Stomach (tissue), 9 donors: ENCODE measurements around the gene CMTM2. TPM values are rescaled to one million over a fixed set of nuclear protein-coding genes. Genes with fewer than 3 reads are reported as not detected.

Experiments used
- DNase-seq, 2 donors: peaks; one replicate each; pipeline versions ENCODE4 v3.0.0 to v3.0.0-alpha.2; 2013 to 2019
- H3K27ac ChIP-seq, 5 donors: fragments of 200-600 bp in 4 of 5; sonication (generic) in 4 of 5; one replicate each; pipeline ENCODE4 v1.5.1; 2013 to 2019; ENCODE audit warnings: mild to moderate bottlenecking in 1 of 5, moderate library complexity in 1 of 5
- H3K27me3 ChIP-seq, 3 donors: fragments of 200-600 bp; sonication (generic); one replicate each; pipeline ENCODE4 v1.5.1; 2017 to 2019; ENCODE audit warnings: mixed run types in 1 of 3
- H3K36me3 ChIP-seq, 4 donors: fragments of 200-600 bp; sonication (generic); 1 replicate in 3 of 4; 2 replicates in 1 of 4; pipeline ENCODE4 v1.5.1; 2016 to 2019
- H3K4me1 ChIP-seq, 4 donors: fragments of 200-600 bp; sonication (generic); one replicate each; pipeline ENCODE4 v1.5.1; 2016 to 2019
- H3K4me3 ChIP-seq, 4 donors: fragments of 200-600 bp; sonication (generic) in 3 of 4; one replicate each; pipeline ENCODE4 v1.5.1; 2016 to 2019; ENCODE audit warnings: mild to moderate bottlenecking in 1 of 4
- H3K9me3 ChIP-seq, 4 donors: fragments of 200-600 bp; sonication (generic); one replicate each; pipeline ENCODE4 v1.5.1; 2016 to 2019
- CTCF ChIP-seq, 7 experiments: fragments of 450-650 bp in 4 of 7; fragments of 200-600 bp in 3 of 7; sonication (generic) in 3 of 7; IDR thresholded peaks; one replicate each; pipeline ENCODE4 v1.5.1; 2016 to 2019; ENCODE audit warnings: antibody characterized with exemption in 7 of 7, control low read depth in 2 of 7, mild to moderate bottlenecking in 1 of 7
- EP300 ChIP-seq: sonication (generic); formaldehyde crosslinking; IDR thresholded peaks from one replicate; pipeline ENCODE4 v1.6.1; 2017; ENCODE audit warnings: antibody characterized with exemption
- POLR2A ChIP-seq, 4 donors: fragments of 450-650 bp; IDR thresholded peaks; one replicate each; pipeline ENCODE4 v1.6.1; 2016; ENCODE audit warnings: antibody characterized with exemption in 4 of 4, control low read depth in 2 of 4, mild to moderate bottlenecking in 1 of 4, moderate library complexity in 1 of 4
- POLR2AphosphoS5 ChIP-seq, 3 donors: sonication (generic); formaldehyde crosslinking; IDR thresholded peaks; one replicate each; pipeline ENCODE4 v1.6.1; 2016; ENCODE audit warnings: antibody characterized with exemption in 3 of 3
- WGBS, 5 donors: extraction: QIAGEN DNeasy Blood & Tissue Kit in 3 of 5; methylation state at CpG; one replicate each; pipeline versions ENCODE4 v1.1.5 to v1.1.7; 2013 to 2018; 5-methylcytosine and 5-hydroxymethylcytosine counted together
- intact Hi-C: fragments of 100-400 bp; cut with DNase I; formaldehyde crosslinking; loops from one replicate; pipeline ENCODE4 v1.15.1; 2023; ENCODE audit warnings: low total_unique reads
- polyA plus RNA-seq, 3 donors: library from polyadenylated mRNA; stranded (reverse); fragments of 200-250 nt; gene quantifications; one replicate each; pipeline ENCODE4 v1.2.3, GENCODE V29; 2013
- total RNA-seq, 5 donors: library from RNA; depleted of rRNA; stranded (reverse); fragments of >200 nt; gene quantifications; one replicate each; pipeline versions ENCODE4 v1.1.0 to v1.2.3, GENCODE V29; 2014 to 2016
- donor health status: healthy with polysubstance abuse.
- donor health status: Bipolar disorder and iron deficiency.
- donor health status: healthy.

Gene CMTM2
- total and polyA plus RNA-seq, 8 donors: 0.48 to 0.50 TPM; not detected in 6

- DNase-seq: peak; percentile 40 to 84
- H3K4me3 ChIP-seq: peak overlapping the region; percentile 58 to 76 (median 67)
- H3K27me3 ChIP-seq: peaks cover 0 to 20% (median 7%) of the 10 kb centered on the region in 3 donors
- TF ChIP-seq CTCF (IDR thresholded peaks at IDR 0.05) (peak in 1 of 7 experiments; percentile 1), POLR2AphosphoS5 (IDR thresholded peaks at IDR 0.05) (no peak)
- intact Hi-C loops: no loop called here
- peaks cover 32 to 60% (median 50%) of the 10 kb centered on the region in 4 donors for H3K4me1 ChIP-seq
- H3K9me3 ChIP-seq: no peaks in the 10 kb centered on the region
- H3K36me3 ChIP-seq: peaks cover 10 to 16% (median 13%) of the 10 kb centered on the region in 4 donors
- H3K27ac ChIP-seq: peak overlapping the region; percentile 76 to 92 (median 85)
- 7 to 16% (median 9%) methylated on average over 18 to 61 of the region's 61 CpGs for WGBS, 5 donors
Measured at GRCh38 chr16:66605177-66605978, 26.1 kb downstream of the CMTM2 start.

- intact Hi-C loops: no loop called here
- Histone ChIP-seq H3K27me3 (peaks cover 0 to 20% (median 7%) of the 10 kb centered on the region in 3 donors), H3K36me3 (peaks cover 16 to 24% (median 21%) of the 10 kb centered on the region in 4 donors), H3K4me1 (peaks cover 32 to 60% (median 50%) of the 10 kb centered on the region in 4 donors), H3K9me3 (no peaks in the 10 kb centered on the region), H3K4me3 (peak overlapping the region; percentile 58 to 76 (median 67)), H3K27ac (peak overlapping the region in 4 of 5 donors; percentile 81 to 92 (median 86))
- no peak for DNase-seq
- WGBS, 5 donors: 61 to 71% (median 70%) methylated on average over 7 to 10 of the region's 10 CpGs
- TF ChIP-seq POLR2AphosphoS5 (IDR thresholded peaks at IDR 0.05) (no peak), POLR2A (IDR thresholded peaks at IDR 0.05) (no peak), CTCF (IDR thresholded peaks at IDR 0.05) (no peak), EP300 (no peak)
Measured at GRCh38 chr16:66605979-66606751, 26.9 kb downstream of the CMTM2 start.

GRCh38 chr16:66608241-66609138, 29.2 kb downstream of the CMTM2 start:
- Histone ChIP-seq H3K27ac (peak overlapping the region in 4 of 5 donors; percentile 1 to 43 (median 22)), H3K36me3 (peaks cover 35 to 47% (median 45%) of the 10 kb centered on the region in 4 donors)
- WGBS, 5 donors: 27 to 37% (median 34%) methylated on average over 17 of the region's 17 CpGs

More at GRCh38 chr16:66608241-66609138, 29.2 kb downstream of the CMTM2 start:
- Histone ChIP-seq H3K4me3 (no peak overlapping the region), H3K9me3 (no peaks in the 10 kb centered on the region), H3K27me3 (peaks cover 0 to 14% (median 7%) of the 10 kb centered on the region in 3 donors), H3K4me1 (peaks cover 31 to 56% (median 48%) of the 10 kb centered on the region in 4 donors)
- intact Hi-C loops: no loop called here
- DNase-seq: peak; percentile 92 to 95
- TF ChIP-seq EP300 (no peak), POLR2AphosphoS5 (IDR thresholded peaks at IDR 0.05) (peak in 2 of 3 donors; percentile 23 to 64), CTCF (IDR thresholded peaks at IDR 0.05) (peak in 5 of 7 experiments; percentile 76 to 91 (median 85))
